HCT116 (cell line): ENCODE results near the gene FIBP. TPM values are rescaled to one million over a fixed set of nuclear protein-coding genes. Genes with fewer than 3 reads are reported as not detected.
"Not testable (repeated sequence)": the region's sequence is repeated elsewhere in the genome, so short reads cannot be mapped to it uniquely, and the experiment has no call there.

Experiments used
- ATAC-seq: fragments of 200-7000 bp; cut with Tn5 transposase; 2 replicates; pipeline ENCODE4 v1.9.1; 2020; ENCODE audit warnings: mild to moderate bottlenecking, moderate library complexity
- BruUV-seq: library from RNA; stranded (reverse); fragments of 400-500 nt; replicated peaks from 2 replicates; lab custom pipeline; 2021; lab: Mats Ljungman, UMichigan
- CTCF ChIA-PET: fragments of 300-600 bp; sonication (Branson Sonifier 250); formaldehyde crosslinking; loops from one replicate; lab custom pipeline; 2021; ENCODE audit warnings: antibody characterized with exemption; lab: Charles Lee
- POLR2A ChIA-PET: fragments of 300-600, 350-600 bp; sonication (Branson Sonifier 250); formaldehyde crosslinking; loops from one replicate; lab custom pipeline; 2021; ENCODE audit warnings: antibody characterized with exemption; lab: Charles Lee
- RAD21 ChIA-PET, 2 experiments: fragments of 300-600 bp; sonication (Branson Sonifier 250); formaldehyde crosslinking; loops; one replicate each; lab custom pipeline; 2023; ENCODE audit warnings: low total read pairs in 2 of 2; ENCODE audit not compliant: uncharacterized antibody in 2 of 2, unreplicated experiment in 2 of 2, low non-redundant PET in 1 of 2; lab: Charles Lee
- DNase-seq: peaks from one replicate; pipeline ENCODE4 v3.0.0-alpha.2; 2010; ENCODE audit warnings: low read depth, low spot score
- H2AFZ ChIP-seq: fragments of 200-600 bp; shearing (Covaris generic), sonication (generic); 2 replicates; pipeline ENCODE4 v1.6.1; 2017; ENCODE audit warnings: low read depth, mixed run types, mixed read lengths, antibody characterized with exemption, low read length; ENCODE audit not compliant: poor library complexity, severe bottlenecking
- H3K27ac ChIP-seq: 2 replicates; pipeline ENCODE4 v1.5.1; 2012; ENCODE audit warnings: low read depth, low read length
- H3K27me3 ChIP-seq: fragments of 200-600 bp; sonication (generic); 2 replicates; pipeline ENCODE4 v1.6.1; 2016; ENCODE audit warnings: mixed run types, low read length, mixed read lengths; ENCODE audit not compliant: insufficient read depth
- H3K36me3 ChIP-seq, 2 experiments: fragments of 200-500 bp in 1 of 2; fragments of 200-600 bp in 1 of 2; sonication (Bioruptor generic) in 1 of 2; sonication (generic) in 1 of 2; 2 replicates each; pipeline versions ENCODE4 v1.5.1 to v1.6.1; 2014 to 2016; ENCODE audit warnings: low read length in 2 of 2, inconsistent platforms in 1 of 2, mixed read lengths in 1 of 2, mixed run types in 1 of 2; ENCODE audit not compliant: insufficient read depth in 2 of 2, control insufficient read depth in 1 of 2
- H3K4me1 ChIP-seq, 2 experiments: fragments of 200-600 bp in 1 of 2; sonication (generic) in 1 of 2; 2 replicates each; pipeline versions ENCODE4 v1.5.1 to v1.6.1; 2012 to 2017; ENCODE audit warnings: low read length in 2 of 2, inconsistent platforms in 1 of 2, mild to moderate bottlenecking in 1 of 2, mixed read lengths in 1 of 2, mixed run types in 1 of 2, moderate library complexity in 1 of 2; ENCODE audit not compliant: insufficient read depth in 2 of 2, control insufficient read depth in 1 of 2
- H3K4me2 ChIP-seq: fragments of 200-600 bp; sonication (generic); 2 replicates; pipeline ENCODE4 v1.6.1; 2017; ENCODE audit warnings: mixed run types, low read length, mixed read lengths
- H3K4me3 ChIP-seq, 2 experiments: fragments of 200-600 bp in 1 of 2; sonication (generic) in 1 of 2; replicated peaks in 1 of 2; 2 replicates each; pipeline ENCODE4 v1.5.1; 2011 to 2016; ENCODE audit warnings: low read length in 2 of 2, control low read depth in 1 of 2, low read depth in 1 of 2, mild to moderate bottlenecking in 1 of 2, mixed read lengths in 1 of 2, mixed run types in 1 of 2
- H3K79me2 ChIP-seq: fragments of 200-600 bp; sonication (generic); 2 replicates; pipeline ENCODE4 v1.6.1; 2017; ENCODE audit warnings: mild to moderate bottlenecking, mixed run types, low read length, moderate library complexity, mixed read lengths; ENCODE audit not compliant: insufficient read depth
- H3K9ac ChIP-seq: fragments of 200-600 bp; sonication (generic); 2 replicates; pipeline ENCODE4 v1.6.1; 2016; ENCODE audit warnings: low read length, mixed read lengths
- H3K9me2 ChIP-seq: fragments of 200-600 bp; sonication (generic), shearing (Covaris generic); 2 replicates; pipeline ENCODE4 v1.6.1; 2017; ENCODE audit warnings: mixed run types, mild to moderate bottlenecking, moderate library complexity; ENCODE audit not compliant: insufficient read depth
- H3K9me3 ChIP-seq, 2 experiments: fragments of 200-500 bp in 1 of 2; fragments of 200-600 bp in 1 of 2; sonication (Bioruptor generic) in 1 of 2; sonication (generic) in 1 of 2; 2 replicates each; pipeline ENCODE4 v1.6.1; 2014 to 2017; ENCODE audit warnings: low read length in 2 of 2, mixed read lengths in 2 of 2, inconsistent platforms in 1 of 2, low read depth in 1 of 2, mild to moderate bottlenecking in 1 of 2, mixed run types in 1 of 2, moderate library complexity in 1 of 2; ENCODE audit not compliant: control insufficient read depth in 1 of 2, insufficient read depth in 1 of 2
- H4K20me1 ChIP-seq: fragments of 200-600 bp; sonication (generic), shearing (Covaris generic); 2 replicates; pipeline ENCODE4 v1.6.1; 2017; ENCODE audit warnings: mixed run types, mild to moderate bottlenecking, moderate library complexity; ENCODE audit not compliant: insufficient read depth
- CBX3 ChIP-seq: IDR thresholded peaks from 2 replicates; pipeline ENCODE4 v1.6.1; 2012; ENCODE audit warnings: low read depth
- CEBPB ChIP-seq: IDR thresholded peaks from 2 replicates; pipeline ENCODE4 v1.6.1; 2012; ENCODE audit warnings: low read depth
- EGR1 ChIP-seq: IDR thresholded peaks from 2 replicates; pipeline ENCODE4 v1.6.1; 2012; ENCODE audit warnings: low read depth
- ELF1 ChIP-seq: IDR thresholded peaks from 2 replicates; pipeline ENCODE4 v1.6.1; 2012; ENCODE audit warnings: low read depth, borderline replicate concordance
- EZH2 ChIP-seq: fragments of 200-600 bp; sonication (generic); IDR thresholded peaks from 2 replicates; pipeline ENCODE4 v1.6.1; 2017; ENCODE audit warnings: antibody characterized with exemption, mixed run types
- EZH2phosphoT487 ChIP-seq: fragments of 200-600 bp; IDR thresholded peaks from 2 replicates; pipeline ENCODE4 v1.6.1; 2018; ENCODE audit warnings: antibody characterized with exemption, borderline replicate concordance
- FOSL1 ChIP-seq: IDR thresholded peaks from 2 replicates; pipeline ENCODE4 v1.6.1; 2012; ENCODE audit warnings: low read depth
- RAD21 ChIP-seq: IDR thresholded peaks from 2 replicates; pipeline ENCODE4 v1.6.1; 2012; ENCODE audit warnings: low read depth, mild to moderate bottlenecking
- REST ChIP-seq: IDR thresholded peaks from 2 replicates; pipeline ENCODE4 v1.6.1; 2012; ENCODE audit warnings: low read depth
- SIN3A ChIP-seq: IDR thresholded peaks from 2 replicates; pipeline ENCODE4 v1.6.1; 2012; ENCODE audit warnings: low read depth
- SP1 ChIP-seq: IDR thresholded peaks from 2 replicates; pipeline ENCODE4 v1.6.1; 2012; ENCODE audit warnings: low read depth
- SRF ChIP-seq: IDR thresholded peaks from 2 replicates; pipeline ENCODE4 v1.6.1; 2012; ENCODE audit warnings: low read depth
- TCF7L2 ChIP-seq: IDR thresholded peaks from 2 replicates; pipeline ENCODE4 v1.7.0; 2011; ENCODE audit warnings: borderline replicate concordance, inconsistent platforms; ENCODE audit not compliant: insufficient read depth, insufficient read length; ENCODE audit errors: extremely low read depth
- YY1 ChIP-seq: IDR thresholded peaks from 2 replicates; pipeline ENCODE4 v1.6.1; 2011; ENCODE audit warnings: low read length, low read depth, moderate library complexity, mild to moderate bottlenecking; ENCODE audit not compliant: insufficient replicate concordance; ENCODE audit errors: extremely low read depth
- ZFX ChIP-seq: fragments of 450-650 bp; IDR thresholded peaks from 2 replicates; pipeline ENCODE4 v1.6.1; 2017
- intact Hi-C: fragments of 100-400 bp; cut with micrococcal nuclease; formaldehyde crosslinking; loops from 2 replicates; pipeline ENCODE4 v1.10.0; 2022
- total RNA-seq: library from RNA; stranded (reverse); gene quantifications from one replicate; pipeline ENCODE4 v1.2.1, GENCODE V29; 2021; ENCODE audit not compliant: unreplicated experiment
- TF ChIP-seq, protein P1 (sequence below), 3 experiments: fragments of 200-600 bp in 1 of 3; sonication (generic) in 1 of 3; IDR thresholded peaks in 2 of 3; conservative IDR thresholded peaks in 1 of 3; 2 replicates each; pipeline ENCODE4 v1.5.1; 2012 to 2017; ENCODE audit warnings: low read depth in 2 of 3, low read length in 2 of 3, antibody characterized with exemption in 1 of 3, borderline replicate concordance in 1 of 3, control low read depth in 1 of 3, mild to moderate bottlenecking in 1 of 3, mixed read lengths in 1 of 3, mixed run types in 1 of 3, moderate library complexity in 1 of 3; ENCODE audit not compliant: insufficient read depth in 1 of 3

The FIBP gene
- total RNA-seq, 1 experiment from 2014 or later = 96.0 TPM

- H3K4me1 ChIP-seq, DNase-seq, H3K9me3 ChIP-seq, H3K9me2 ChIP-seq, H3K9ac ChIP-seq, H3K79me2 ChIP-seq, intact Hi-C loops, H3K4me2 ChIP-seq, H2AFZ ChIP-seq, ATAC-seq, RAD21 ChIA-PET, H3K27ac ChIP-seq, H3K4me3 ChIP-seq, BruUV-seq, H3K27me3 ChIP-seq, H4K20me1 ChIP-seq: not testable (repeated sequence)
- peaks cover 6 to 25% of the 10 kb centered on the region in 2 experiments for H3K36me3 ChIP-seq
- ChIA-PET CTCF (interaction anchor here (1.2 to 2.4 kb wide), 2 partner anchors 11 to 69 kb away, joined by 3 to 9 read pairs; partner anchors contain the start of gene MUS81), POLR2A (interaction anchor here (1.7 to 4.2 kb wide), 2 partner anchors 9 to 11 kb away, joined by 4 to 16 read pairs; partner anchors contain the start of gene CFL1)
Observed at GRCh38 chr11:65848693-65849092, 39.6 kb downstream of the FIBP start.

DNA sequence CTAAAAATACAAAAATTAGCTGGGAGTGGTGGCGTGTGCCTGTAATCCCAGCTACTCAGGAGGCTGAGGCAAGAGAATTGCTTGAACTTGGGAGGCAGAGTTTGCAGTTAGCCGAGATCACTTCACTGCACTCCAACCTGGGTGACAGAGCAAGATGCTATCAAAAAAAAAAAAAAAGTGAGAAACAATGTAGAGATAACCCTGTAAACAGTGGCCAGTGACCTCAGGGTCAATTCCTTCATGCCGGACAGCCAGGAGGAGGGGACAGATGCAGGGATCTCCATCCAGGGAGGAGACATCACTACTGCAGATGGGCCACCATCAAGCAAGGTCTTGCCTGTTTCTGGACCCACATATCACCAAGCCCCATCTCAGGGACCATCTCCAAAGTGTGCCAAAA, 40.5 kb downstream of the FIBP start:
- Histone ChIP-seq H3K9ac (no peak overlapping the region), H3K4me1 (no peaks in the 10 kb centered on the region), H3K27me3 (no peaks in the 10 kb centered on the region), H2AFZ (no peak overlapping the region), H3K36me3 (peaks cover 2 to 16% of the 10 kb centered on the region in 2 experiments; a peak in 3 of 4 replicates), H3K4me3 (no peak overlapping the region), H3K9me3 (no peaks in the 10 kb centered on the region; a peak in 1 of 4 replicates), H3K9me2 (no peaks in the 10 kb centered on the region), H4K20me1 (no peaks in the 10 kb centered on the region), H3K79me2 (no peaks in the 10 kb centered on the region), H3K27ac (no peak overlapping the region), H3K4me2 (no peak overlapping the region)
- no TSS peak for BruUV-seq
- ChIA-PET POLR2A (interaction anchor here (2.4 to 4.2 kb wide), 2 partner anchors 10 to 12 kb away, joined by 7 to 16 read pairs; partner anchors contain the start of genes CFL1 and MUS81), RAD21 (no interaction called here), CTCF (interaction anchor here (0.7 to 1.1 kb wide), 2 partner anchors 12 to 197 kb away, joined by 3 to 6 read pairs; no protein-coding TSS in a partner anchor)
- intact Hi-C loops = no loop called here
- DNase-seq = no peak
- ATAC-seq = no peak
- TF ChIP-seq SP1 = no peak
- no peak for TF ChIP-seq EZH2
- no peak for TF ChIP-seq YY1
- no peak for TF ChIP-seq TCF7L2
- no peak for TF ChIP-seq EZH2phosphoT487
- no peak for TF ChIP-seq CBX3
- TF ChIP-seq FOSL1 = no peak
- no peak for TF ChIP-seq REST
- no peak for TF ChIP-seq EGR1
- TF ChIP-seq, protein P1, sequence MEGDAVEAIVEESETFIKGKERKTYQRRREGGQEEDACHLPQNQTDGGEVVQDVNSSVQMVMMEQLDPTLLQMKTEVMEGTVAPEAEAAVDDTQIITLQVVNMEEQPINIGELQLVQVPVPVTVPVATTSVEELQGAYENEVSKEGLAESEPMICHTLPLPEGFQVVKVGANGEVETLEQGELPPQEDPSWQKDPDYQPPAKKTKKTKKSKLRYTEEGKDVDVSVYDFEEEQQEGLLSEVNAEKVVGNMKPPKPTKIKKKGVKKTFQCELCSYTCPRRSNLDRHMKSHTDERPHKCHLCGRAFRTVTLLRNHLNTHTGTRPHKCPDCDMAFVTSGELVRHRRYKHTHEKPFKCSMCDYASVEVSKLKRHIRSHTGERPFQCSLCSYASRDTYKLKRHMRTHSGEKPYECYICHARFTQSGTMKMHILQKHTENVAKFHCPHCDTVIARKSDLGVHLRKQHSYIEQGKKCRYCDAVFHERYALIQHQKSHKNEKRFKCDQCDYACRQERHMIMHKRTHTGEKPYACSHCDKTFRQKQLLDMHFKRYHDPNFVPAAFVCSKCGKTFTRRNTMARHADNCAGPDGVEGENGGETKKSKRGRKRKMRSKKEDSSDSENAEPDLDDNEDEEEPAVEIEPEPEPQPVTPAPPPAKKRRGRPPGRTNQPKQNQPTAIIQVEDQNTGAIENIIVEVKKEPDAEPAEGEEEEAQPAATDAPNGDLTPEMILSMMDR (IDR thresholded peaks at IDR 0.05 in 2 of 3, conservative IDR thresholded peaks at IDR 0.05 in 1 of 3; ENCODE audit: borderline replicate concordance in 1 of 3, insufficient read depth in 1 of 3, low read depth in 2 of 3, low read length in 2 of 3) = no peak
- no peak for TF ChIP-seq ZFX
- TF ChIP-seq SIN3A = no peak
- TF ChIP-seq RAD21 = no peak
- no peak for TF ChIP-seq ELF1
- no peak for TF ChIP-seq CEBPB
- TF ChIP-seq SRF = no peak
